ENCODE results near the gene IL25.
"Not testable (repeated sequence)": the region's sequence is repeated elsewhere in the genome, so short reads cannot be mapped to it uniquely, and the experiment has no call there.

Gene IL25

DNA sequence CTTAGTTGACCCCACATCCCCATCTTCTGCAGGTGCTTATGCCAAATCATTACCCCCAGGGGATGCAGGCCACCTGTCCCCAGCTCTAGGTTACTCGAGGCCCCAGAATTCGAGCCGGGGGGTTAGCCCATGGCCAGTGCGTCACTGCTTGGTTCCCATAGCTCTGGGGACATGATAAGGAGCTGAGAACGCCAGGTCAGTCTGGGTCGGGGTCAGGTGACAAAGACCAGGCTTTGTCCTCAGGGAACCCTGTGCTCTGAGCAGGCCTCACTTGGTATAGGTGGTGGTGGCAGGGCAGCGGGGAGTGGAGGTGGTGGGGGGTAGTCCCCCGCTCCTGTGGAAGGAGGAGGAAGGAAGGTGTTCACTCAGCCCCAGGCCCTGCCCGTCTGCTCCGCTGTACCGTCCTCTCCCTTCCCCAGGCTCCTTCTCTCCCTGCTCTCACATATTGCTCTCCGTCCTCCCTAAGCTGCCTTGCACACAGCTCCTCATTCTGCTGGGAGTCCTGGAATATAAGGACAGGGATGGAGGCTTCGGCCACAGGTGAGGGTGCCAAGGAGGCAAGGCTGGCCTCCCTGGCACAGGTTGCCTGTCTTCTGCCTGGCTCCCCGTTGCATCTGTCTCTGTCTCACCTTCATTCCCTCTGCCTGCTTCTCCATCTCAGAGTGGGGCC is 37.5 kb downstream of the IL25 start:
- no peak for DNase-seq (ENCODE audit: low read depth)

DNA sequence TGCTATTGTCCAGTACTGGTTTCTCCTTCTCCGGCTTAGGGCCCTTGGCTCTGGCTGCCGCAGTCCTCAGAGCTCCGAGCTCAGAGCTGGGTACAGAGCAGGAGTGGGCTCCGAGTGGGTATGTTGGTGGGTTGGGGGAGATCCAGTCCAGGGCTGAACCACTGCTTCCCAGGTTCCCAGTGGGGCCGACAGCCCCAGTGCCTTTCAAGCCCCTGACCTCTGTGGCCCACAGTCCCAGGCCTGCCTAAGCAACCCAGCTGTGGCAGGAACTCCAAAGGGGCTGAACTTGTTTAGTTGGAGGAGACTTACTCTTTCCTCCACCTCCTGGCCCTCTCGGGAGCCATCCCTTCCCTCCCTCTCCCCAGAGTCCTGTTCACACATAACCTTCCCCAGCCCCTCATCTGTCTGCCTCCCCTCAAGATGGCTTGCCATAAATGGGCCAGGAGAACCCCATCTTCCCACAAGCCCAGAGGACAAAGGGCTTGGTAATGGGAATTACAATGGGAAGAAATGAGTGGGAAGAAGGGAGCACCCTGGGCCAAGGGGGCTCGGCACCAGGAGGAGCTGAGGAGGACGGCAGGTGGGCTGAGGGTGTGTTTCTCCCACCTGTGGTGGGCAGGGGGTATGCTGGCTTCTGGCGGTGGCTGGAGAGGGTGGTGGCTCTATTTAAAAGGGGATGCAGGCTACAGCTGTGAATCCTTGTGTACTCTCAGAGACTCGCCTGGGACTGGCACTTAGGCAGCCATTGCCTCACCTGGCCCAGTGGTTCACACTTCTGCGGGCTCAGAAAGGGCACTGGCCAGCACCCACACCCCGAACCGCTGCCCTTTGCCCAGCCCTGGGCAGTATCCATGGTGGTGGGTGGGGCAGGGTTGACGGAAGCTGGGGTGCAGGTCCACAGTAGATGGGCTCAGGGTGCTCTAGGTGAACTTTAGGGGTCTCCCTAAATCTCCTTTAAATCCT is 39.2 kb downstream of the IL25 start:
- no peak for DNase-seq (ENCODE audit: low read depth)

DNA sequence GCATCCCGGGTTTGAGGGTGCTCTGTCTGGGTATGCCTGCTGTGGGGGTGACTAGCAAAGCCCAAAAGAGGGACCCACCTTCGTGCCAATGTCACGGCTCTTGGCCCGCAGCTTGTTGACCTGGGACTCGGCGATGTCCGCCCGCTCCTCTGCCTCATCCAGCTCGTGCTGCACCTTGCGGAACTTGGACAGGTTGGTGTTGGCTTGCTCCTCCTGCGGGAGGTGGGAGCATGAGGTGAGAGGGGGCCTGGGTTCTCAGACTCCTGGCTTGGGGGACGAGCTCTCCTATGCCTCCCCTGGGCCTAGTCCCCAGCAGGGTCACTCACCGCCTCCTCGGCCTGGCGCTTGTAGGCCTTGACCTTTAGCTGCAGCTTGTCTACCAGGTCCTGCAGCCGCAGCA is 41.1 kb downstream of the IL25 start:
- DNase-seq (ENCODE audit: low read depth): no peak

DNA sequence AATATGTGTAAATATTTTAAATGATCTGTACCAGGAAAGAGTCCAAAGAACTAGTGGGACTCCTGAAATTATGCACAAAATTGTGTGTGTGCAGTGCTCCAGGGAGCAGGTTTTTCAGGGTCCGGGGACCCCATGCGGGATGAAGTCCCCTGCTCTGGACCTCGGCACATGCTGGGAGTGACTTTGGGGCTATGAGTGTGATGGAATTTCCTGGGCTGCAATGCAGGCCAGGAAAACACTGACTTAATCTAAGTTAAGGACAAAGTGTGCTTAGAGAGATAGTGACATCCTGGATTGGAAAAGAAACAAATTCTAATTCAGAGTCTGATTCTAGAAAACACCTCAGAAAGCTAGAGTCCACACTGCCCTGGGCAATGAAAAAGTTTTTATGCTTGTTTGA is 41.6 kb downstream of the IL25 start:
- no peak for DNase-seq (ENCODE audit: low read depth)

DNA sequence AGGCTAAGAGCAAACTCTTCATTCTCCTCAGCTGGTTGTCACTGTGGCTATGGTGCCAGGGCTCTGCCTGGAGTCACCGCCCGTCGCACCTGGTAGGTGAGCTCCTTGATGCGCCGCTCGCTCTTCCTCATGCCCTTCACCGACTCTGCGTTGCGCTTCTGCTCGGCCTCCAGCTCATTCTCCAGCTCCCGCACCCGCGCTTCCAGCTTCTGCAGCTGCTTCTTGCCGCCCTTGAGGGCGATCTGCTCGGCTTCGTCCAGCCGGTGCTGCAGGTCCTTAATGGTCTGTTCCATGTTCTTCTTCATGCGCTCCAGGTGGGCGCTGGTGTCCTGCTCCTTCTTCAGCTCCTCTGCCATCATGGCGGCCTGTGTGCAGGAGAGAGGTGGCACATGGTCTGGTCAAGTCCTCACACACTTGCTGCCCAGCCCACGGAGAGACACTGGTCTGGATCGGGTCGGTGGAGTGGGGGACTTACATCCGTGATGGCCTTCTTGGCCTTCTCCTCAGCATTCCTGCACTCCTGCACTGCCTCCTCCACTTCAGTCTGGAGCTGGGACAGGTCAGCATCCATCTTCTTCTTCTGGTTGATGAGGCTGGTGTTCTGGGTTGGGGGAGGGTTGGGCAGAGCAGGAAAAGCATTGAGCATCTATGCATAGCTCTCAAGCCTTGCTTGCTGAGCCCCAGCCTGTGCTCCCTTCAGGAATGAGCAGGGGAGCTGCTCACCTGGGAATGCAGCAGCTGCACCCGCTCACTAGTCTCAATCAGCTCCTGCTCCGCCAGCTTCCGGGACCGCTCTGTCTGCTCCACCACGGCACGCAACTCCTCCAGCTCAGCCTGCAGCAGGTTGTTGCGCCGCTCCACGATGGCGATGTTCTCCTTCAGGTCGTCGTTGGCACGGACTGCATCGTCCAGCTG is 42.6 kb downstream of the IL25 start:
- no peak for DNase-seq (ENCODE audit: low read depth)

DNA sequence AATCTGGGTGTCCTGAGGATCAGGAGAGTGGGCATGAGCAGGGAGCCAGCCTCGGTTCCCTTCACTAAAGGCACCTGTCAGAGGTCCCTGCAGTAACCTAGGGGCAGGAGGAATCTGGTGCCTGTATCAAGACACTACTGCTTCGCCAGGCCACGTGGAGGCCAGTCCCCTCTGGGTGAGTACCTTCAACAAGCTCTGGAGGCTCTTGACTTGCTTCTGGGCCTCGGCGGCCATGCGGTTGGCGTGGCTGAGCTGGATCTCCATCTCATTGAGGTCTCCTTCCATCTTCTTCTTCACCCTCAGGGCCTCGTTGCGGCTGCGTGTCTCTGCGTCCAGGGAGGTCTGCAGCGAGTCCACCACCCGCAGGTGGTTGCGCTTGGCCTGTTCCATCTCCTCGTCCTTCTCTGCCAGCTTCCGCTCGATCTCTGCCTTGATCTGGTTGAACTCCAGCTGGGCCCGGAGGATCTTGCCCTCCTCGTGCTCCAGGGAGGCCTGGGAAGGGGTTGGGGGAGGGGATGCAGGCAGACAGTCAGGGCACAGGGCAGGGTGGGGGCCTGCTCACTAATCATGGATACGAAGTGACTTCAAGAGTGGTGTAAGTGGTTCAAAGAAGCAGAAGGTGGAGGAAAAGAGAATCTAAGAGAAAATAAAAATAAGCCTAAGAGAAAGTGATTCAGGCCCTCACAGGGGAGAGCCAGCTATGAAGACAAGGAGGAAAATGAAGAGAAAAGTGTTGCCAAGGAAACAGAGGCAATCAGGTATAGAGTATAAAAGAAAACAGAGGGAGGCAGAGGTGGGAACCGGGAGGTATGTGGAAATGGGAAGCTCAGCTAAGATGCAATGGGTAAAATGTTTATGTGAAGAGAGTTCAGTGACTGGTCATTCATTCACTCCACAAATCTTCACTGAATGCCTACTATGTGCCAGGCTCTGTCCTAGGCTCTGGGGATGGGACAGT is 43.5 kb downstream of the IL25 start:
- no peak for DNase-seq (ENCODE audit: low read depth)

DNA sequence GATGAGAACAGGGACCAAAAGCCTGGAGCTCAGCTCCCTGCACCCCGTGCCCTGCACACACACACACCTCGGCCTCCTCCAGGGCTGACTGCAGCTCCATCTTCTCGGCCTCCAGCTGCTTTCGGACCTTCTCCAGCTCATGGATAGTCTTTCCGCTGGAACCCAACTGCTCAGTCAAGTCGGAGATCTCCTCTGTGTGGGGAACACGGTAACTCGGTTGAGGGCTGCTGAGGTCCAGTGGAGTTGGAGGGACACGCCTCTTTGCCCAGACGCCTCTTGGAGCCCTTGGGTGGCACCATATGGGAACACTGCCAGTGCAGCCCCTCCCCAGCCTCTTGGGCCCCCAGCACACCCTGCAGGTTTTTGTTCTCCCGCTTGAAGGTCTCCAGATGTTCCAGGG is 44.2 kb downstream of the IL25 start:
- DNase-seq (ENCODE audit: low read depth): no peak

DNA sequence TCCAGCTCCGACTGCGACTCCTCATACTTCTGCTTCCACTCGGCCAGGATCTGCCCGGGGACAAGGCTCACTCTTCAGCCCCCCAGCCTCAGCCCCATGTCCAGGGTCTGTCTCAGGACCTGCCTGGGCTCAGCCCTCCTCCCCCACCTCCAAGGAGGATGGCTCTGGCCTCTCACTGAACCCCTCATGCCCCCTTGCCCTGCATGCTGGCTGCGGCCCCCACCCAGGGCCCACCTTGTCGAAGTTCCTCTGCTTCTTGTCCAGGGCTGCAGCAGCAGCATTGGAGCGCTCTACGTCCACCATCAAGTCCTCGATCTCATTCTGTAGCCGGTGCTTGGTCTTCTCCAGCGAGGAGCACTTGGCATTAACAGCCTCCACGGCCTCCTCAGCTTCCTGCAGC is 44.7 kb downstream of the IL25 start:
- not testable (repeated sequence) for DNase-seq (ENCODE audit: low read depth)

DNA sequence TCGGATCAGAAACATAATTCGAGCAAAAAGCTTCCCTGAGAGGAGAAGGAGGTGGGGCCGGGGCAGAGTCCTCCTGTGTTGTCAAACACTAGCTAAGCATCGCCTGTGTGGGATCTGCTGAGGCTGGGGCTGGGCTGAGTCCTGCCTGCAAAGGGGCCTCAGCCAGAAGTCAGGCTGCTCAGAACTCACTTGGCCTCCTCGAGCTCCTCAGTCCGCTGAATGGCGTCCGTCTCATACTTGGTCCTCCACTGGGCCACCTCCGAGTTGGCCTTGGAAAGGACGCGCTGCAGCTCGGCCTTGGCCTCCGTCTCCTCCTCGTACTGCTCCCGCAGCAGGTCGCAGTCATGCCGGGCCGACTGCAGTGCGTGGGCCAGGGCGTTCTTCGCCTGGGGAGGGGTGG is 45.4 kb downstream of the IL25 start:
- DNase-seq (ENCODE audit: low read depth): no peak

DNA sequence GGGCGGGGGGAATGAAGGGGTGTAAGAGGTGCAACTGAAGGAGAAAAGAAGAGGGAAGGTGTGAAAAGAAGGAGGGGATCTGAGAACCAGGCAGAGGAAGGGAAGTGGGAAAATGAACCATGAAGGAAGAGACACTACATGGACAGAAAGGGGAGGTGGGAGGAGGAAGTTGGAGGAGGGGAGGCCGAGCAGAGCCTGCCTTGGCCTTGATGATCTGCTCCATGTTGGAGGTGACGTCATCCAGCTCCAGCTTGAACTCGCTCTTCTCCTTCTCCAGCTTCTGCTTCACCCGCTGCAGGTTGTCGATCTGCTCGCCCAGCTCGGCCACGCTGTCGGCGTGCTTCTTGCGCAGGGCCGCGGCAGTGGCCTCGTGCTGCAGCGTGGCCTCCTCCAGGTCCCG is 47.0 kb downstream of the IL25 start:
- not testable (repeated sequence) for DNase-seq (ENCODE audit: low read depth)

DNA sequence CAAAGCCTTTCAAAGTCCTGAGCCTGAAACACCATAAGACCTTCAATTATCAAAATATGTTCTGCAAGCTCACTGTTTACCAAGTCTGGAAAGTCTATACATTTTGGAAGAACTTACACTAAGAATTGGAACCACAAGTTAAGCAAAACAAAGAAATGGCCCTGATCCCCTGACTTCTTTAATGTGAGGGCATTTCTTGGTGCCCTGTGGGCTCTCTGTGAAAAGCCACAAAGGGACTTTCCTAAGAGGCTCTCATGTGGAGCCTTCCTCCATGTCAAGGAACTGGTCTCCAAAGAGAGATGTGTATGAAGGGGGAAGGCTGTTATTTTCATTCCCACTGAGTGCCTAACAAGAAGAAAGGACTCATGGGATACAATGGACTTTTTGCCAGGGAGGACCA is 49.0 kb downstream of the IL25 start:
- DNase-seq (ENCODE audit: low read depth): no peak

DNA sequence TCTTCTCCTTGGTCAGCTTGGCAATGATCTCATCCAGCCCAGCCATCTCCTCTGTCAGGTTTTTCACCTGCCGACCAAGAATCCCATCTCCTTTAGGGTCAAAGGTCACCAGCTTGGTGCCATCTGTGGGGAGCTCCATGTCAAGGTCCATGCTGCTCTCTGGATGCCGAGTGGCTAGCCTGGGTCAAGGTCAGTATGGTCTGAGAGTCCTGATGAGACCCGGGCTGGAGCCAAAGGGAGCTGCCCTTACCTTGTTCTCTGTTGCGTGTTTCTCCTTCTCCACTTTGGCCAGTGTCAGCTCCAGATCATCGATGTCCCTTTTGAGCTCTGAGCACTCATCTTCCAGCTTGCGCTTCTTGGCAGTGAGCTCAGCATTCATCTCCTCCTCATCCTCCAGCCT is 51.0 kb downstream of the IL25 start:
- no peak for DNase-seq (ENCODE audit: low read depth)

DNA sequence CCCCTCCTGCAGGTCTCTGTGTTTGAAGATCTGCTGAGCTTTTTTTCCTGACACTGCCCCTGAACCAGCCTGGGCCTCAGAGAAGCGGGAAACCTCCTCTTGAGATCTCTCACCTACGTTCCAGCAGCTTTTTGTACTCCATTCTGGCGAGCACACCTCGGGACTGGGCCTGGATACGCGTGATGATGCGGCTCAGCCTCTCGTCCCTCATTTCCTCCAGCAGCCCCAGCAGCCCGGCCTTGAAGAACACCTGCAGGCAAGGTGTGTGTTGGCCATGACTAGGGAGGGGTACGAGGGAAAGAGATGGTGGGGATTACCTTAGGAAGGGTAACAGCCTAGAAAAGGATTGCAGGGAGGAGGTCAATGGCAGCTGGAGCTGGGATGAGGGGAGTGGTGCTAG is 52.6 kb downstream of the IL25 start:
- no peak for DNase-seq (ENCODE audit: low read depth)

DNA sequence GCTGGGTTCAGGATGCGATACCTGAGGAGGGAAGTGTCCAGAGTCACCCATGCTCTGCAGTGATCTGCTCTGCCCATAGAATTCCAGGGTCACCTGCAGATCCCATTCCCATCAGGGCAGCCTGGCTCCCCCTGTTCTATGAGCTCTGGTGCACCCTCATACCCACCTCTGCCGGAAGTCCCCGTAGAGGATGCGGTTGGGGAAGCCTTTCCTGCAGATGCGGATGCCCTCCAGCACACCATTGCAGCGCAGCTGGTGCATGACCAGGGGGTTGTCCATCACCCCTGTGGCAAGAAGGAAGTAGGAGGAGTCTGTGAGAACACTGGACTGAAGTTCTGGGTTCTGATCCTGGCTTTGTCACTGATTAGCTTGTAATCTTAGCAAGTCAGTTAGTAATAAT is 53.2 kb downstream of the IL25 start:
- DNase-seq (ENCODE audit: low read depth): not testable (repeated sequence)
